ENCODE results near the gene BST2. TPM values are rescaled to one million over a fixed set of nuclear protein-coding genes. Genes with fewer than 3 reads are reported as not detected.
"Not testable (repeated sequence)": the region's sequence is repeated elsewhere in the genome, so short reads cannot be mapped to it uniquely, and the experiment has no call there.

BST2 gene
- total and polyA plus RNA-seq, 9 of the 15 experiments (the other 6 are each of a cell fraction or from before 2014, with no cell fraction given): 11.2 to 232 (median 151) TPM

DNA sequence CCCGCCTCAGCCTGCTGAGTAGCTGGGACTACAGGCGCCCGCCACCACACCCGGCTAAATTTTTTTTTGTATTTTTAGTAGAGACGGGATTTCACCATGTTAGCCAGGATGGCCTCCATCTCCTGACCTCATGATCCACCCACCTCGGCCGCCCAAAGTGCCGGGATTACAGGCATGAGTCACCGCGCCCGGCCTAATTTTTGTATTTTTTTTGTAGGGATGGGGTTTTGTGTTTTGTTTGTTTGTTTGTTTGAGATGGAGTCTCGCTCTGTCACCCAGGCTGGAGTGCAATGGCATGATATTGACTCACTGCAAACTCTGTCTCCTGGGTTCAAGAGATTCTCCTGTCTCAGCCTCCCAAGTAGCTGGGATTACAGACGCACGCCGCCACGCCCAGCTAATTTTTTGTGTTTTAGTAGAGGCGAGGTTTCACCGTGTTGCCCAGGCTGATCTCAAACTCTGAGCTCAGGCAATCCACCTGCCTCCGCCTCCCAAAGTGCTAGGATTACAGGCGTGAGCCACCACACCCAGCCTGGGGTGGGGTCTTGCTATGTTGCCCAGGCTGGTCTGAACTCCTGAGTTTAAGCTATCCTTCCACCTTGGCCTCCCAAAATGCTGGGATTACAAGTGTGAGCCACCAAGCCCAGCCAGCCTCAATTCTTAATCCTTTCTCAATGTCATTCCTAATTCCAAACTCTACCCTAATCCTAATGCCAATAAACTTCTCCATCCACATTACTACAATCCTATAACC is 41.4 kb downstream of the BST2 start:
- POLR2A ChIA-PET; H3K4me1 ChIP-seq (replicated peaks in 1 of 2; ENCODE audit: control insufficient read depth in 2 of 2, insufficient read depth in 2 of 2, low read length in 2 of 2); H4K20me1 ChIP-seq (replicated peaks; ENCODE audit: control insufficient read depth, insufficient read depth, low read length); H3K9me1 ChIP-seq (ENCODE audit: control insufficient read depth, insufficient read depth, low read length); FAIRE-seq; intact Hi-C loops (cut with micrococcal nuclease); CTCF ChIA-PET (ENCODE audit: low intra/inter-chr PET ratio); H3K9ac ChIP-seq (ENCODE audit: insufficient read depth in 1 of 2, low read depth in 2 of 2, low read length in 2 of 2); H3K79me2 ChIP-seq (ENCODE audit: control insufficient read depth, insufficient read depth, low read length); H3K9me3 ChIP-seq (replicated peaks; ENCODE audit: control insufficient read depth, insufficient read depth, low read depth, low read length); H3K36me3 ChIP-seq (ENCODE audit: control insufficient read depth, insufficient read depth, low read length); H3K27ac ChIP-seq (ENCODE audit: extremely low read depth, low read depth, low read length); in situ Hi-C loops (cut with MboI); DNase-seq (ENCODE audit: extremely low read depth in 1 of 4, low spot score in 3 of 4); H2AFZ ChIP-seq (ENCODE audit: low read depth, low read length); H3K4me3 ChIP-seq; BruUV-seq (replicated peaks); ATAC-seq; H3K4me2 ChIP-seq (ENCODE audit: insufficient read depth, low read length): not testable (repeated sequence)
- H3K27me3 ChIP-seq (ENCODE audit: control insufficient read depth in 2 of 2, insufficient read depth in 2 of 2, low read length in 2 of 2): peaks cover 22 to 24% of the 10 kb centered on the region in 2 experiments
- TF ChIP-seq, protein P1, sequence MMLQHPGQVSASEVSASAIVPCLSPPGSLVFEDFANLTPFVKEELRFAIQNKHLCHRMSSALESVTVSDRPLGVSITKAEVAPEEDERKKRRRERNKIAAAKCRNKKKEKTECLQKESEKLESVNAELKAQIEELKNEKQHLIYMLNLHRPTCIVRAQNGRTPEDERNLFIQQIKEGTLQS (IDR thresholded peaks at IDR 0.05): peak; percentile 57
- TF ChIP-seq, protein P1 (CRISPR knock-in tag; conservative IDR thresholded peaks at IDR 0.05): not testable (repeated sequence)
- TF ChIP-seq ZNF121 (CRISPR knock-in tag; conservative IDR thresholded peaks at IDR 0.05): peak; percentile 81
- 30% methylated on average over 18 of the region's 20 CpGs for WGBS (ENCODE audit: insufficient coverage, low coverage, missing lambda C conversion rate)
